Measurements from ENCODE around the gene MTO1.
"Not testable (repeated sequence)": the region's sequence is repeated elsewhere in the genome, so short reads cannot be mapped to it uniquely, and the experiment has no call there.

The MTO1 gene

DNA sequence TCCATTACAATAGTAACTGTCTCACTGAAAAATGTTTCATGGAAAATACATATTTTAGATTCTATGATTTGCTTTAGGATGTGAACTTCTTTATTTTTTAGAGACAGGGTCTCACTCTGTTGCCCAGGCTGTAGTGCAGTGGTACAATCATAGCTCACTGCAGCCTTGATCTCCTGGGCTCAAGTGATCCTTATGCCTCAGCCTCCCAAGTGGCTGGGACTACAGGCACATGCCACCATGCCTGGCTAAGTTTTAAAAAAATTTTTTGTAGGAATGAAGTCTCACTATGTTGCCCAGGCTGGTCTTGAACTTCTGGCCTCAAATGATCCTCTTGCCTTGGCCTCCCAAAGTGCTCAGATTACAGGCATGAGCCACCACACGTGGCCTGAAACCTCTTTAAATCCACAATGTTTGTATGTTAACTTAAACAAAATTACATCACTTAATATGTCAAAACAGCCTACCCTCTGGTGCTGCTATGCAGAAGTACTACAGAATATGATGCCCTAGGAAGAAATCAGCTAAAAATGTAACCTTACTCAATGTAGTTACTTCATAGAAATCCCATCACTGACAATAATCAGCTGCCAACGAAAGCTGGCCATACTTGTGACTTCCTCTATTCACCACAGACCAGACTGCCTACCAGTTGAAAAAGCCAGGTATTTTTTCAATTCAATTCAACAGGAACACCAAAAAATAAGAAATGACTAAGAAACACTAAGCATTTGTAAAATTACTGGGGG lies 41.7 kb downstream of the MTO1 start:
- DNase-seq (ENCODE audit: low spot score), result no peak

DNA sequence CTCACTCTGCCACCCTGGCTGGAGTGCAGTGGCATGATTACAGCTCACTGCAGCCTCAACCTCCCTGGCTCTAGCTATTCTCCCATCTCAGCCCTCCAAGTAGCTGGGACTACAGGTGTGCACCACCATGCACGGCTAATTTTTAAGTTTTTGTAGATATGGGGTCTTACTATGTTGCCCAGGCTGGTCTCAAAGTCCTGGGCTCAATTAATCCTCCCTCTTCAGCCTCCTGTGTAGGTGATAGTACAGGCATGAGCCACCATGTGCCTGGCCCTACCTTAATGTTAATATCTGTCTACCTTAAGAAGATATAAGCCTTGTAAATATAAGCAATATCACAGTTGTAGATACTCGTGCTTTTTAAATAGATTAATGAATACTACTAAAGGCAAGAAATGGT lies 42.6 kb downstream of the MTO1 start:
- no peak for DNase-seq (ENCODE audit: low spot score)

DNA sequence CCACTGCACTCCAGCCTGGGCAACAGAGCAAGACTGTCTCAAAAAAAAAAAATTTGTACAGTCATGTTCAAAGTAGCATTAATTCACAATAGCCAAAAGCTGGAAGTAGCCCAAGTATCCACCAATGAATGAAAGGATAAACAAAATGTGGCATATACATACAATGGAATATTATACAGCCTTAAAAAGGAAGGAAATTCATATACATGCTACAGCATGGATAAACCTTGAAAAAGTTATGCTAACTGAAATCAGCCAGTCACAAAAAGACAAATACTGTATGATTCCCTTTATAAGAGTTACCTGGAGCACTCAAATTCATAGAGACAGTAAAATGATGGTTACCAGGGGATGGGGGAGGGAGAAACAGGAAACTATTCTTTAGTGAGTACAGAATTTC lies 43.6 kb downstream of the MTO1 start:
- DNase-seq (ENCODE audit: low spot score), result no peak

DNA sequence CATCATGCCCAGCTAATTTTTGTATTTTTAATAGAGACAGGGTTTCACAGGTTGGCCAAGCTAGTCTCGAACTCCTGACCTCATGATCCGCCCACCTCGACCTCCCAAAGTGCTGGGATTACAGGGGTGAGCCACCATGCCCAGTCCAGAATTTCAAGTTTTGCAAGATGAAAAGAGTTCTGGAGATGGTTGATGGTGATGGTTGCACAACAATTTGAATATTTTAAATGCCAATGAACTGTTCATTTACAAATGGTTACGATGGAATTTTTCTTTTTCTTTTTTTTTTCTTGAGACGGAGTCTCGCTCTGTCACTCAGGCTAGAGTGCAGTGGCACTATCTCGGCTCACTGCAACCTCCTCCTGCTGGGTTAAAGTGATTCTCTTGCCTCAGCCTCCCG lies 44.2 kb downstream of the MTO1 start:
- not testable (repeated sequence) for DNase-seq (ENCODE audit: low spot score)

DNA sequence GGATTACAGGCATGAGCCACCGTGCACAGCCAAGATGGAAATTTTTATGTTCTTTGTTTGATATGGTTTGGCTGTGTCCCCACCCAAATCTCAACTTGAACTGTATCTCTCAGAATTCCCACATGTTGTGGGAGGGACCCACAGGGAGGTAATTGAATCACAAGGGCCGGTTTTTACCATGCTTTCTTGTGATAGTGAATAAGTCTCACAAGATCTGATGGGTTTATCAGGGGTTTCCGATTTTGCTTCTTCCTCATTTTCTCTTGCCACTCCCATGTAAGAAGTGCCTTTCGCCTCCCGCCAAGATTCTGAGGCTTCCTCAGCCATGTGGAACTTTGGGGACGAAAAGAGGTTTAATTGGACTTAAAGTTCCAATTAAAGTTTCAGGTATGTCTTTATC lies 44.7 kb downstream of the MTO1 start:
- no peak for DNase-seq (ENCODE audit: low spot score)

DNA sequence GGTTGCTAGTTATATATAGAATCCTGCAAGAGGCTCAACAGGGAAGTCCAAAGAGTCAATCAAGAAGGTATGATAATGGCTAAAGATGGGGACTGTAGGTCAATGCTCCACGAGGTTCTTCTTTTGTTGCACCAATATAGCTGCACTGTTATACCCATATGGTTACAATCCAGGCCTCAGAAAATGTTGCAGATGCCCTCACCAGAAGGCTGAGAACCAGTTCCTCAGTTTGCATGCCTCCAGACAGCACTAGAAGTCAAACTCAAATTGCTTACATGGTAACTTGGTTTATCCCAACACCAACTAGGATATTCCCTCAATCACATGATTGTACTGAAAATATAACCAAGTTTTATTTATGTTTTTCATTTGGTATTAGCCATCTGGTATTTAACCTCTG lies 47.2 kb downstream of the MTO1 start:
- no peak for DNase-seq (ENCODE audit: low spot score)

DNA sequence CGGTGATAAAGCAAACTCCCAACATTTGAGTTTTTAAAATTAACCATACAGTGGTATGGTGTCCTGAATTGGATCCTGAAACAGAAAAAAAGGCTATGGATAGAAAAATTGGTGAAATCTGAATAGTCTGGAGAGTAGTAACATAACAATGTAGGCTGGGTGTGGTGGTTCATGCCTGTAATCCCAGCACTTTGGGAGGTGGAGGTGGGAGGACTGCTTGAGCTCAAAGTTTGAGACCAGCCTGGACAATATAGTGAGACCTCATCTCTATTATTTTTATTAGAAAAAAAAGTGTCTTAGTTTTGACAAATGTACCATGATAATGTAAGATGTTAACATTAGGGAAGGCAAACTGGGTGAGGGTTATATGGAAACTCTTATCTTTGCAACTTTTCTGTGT lies 48.3 kb downstream of the MTO1 start:
- no peak for DNase-seq (ENCODE audit: low spot score)

DNA sequence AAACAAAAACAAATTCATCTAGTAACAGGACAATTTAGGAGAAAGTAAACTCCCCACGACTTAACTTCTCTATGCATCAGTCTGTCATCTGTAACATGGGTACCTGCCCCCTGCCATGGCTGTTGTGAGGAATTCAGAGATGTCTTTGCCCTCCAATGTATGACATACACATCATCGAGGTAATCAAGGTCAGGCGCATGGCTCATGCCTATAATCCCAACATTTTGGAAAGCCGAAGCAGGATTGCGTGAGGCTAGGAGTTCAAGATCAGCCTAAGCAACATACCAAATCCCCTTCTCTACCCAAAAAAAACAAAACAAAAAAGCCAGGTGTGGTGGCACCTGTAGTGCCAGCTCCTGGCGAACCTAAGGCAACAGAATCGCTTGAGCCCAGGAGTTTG lies 50.3 kb downstream of the MTO1 start:
- DNase-seq (ENCODE audit: low spot score), result peak; percentile 13

DNA sequence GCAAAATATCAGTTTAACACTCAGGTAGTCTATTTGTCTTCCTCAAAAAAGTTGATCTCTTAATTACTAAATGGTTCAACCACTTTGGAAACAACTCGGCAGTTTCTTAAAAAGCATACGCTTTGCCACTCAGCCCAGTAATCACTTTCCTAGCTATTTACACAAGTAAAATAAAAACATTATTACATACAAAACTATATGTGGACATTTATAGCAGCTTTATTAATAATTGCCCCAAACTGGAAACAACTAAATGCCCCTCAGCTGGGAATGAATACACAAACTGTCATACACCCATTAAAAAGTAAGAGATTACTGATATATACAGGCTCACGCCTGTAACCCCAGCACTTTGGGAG lies 51.9 kb downstream of the MTO1 start:
- DNase-seq (ENCODE audit: low spot score), result no peak

DNA sequence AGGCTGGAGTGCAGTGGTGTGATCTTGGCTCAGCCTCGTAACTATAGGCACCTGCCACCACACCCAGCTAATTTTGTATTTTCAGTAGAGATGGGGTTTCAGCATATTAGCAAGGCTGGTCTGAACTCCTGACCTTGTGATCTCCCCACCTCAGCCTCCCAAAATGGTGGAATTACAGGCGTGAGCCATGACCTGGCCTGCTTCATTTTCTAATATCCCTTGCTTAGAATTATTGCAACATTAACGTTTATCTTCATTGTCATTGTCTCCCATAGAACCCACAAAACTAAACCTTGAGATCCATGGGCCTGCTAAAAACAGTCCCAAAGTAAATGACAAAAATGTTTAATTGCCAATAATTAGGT lies 53.2 kb downstream of the MTO1 start:
- no peak for DNase-seq (ENCODE audit: low spot score)

DNA sequence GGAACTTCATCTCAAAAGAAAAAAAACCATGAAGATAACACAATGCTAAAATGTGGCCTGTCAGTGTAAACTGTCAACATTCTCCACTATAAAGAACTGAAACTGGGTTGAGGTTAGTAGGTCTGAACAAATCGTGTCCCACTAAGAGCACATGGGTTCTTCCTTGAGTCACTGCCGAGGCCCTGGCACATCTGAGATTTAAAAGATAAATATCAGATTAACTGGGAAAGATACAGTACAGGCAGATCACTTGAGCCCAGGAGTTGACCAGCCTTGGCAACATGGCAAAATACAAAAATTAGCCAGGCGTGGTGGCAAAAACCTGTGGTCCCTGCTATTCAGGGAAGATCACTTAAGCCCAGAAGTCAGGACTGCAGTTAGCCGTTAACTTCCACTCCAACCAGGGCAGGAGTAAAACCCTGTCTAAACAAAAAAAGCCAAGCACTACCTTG lies 53.7 kb downstream of the MTO1 start:
- DNase-seq (ENCODE audit: low spot score), result peak; percentile 56

DNA sequence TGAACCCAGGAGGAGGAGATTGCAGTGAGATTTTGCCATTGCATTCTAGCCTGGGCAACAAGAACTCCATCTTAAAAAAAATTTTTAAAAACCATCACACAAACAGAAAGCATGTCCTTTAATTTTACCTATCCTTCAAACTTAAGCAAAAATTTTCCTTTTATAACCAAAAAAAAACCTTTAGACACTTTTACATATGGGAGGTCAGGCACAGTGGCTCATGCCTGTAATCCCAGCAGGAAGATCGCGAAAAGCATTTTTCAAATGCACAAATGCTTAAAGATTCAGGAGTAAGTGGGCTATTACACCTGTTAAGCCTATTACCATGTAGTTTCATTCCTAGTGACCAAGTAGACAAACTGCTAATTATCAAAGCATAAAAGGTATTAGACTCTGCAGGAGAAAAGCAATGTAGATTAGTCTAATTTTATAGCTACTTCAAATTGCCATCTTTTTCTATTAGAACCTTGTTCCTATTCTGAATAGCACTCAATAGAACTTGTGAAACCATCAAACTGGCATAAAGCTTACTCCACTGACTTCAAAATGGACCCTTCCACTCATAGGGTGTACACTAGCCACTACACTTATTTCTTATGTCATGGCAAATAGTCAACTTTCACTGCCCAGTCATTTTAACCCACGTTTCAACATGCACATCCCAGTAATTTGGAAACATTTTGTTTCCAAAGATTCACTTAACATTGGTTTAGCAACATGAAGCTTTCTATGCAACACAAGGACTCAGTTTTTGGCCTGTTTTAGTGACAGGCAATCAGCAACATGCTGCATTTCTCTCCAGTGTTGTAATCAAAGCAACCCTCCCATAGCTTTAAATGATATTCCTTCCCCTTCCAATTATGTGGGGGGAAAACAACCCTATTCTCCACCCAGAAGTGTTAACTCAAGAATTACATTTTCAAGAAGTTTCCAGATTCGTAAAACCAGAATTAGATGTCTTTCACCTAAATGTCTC lies 55.3 kb downstream of the MTO1 start:
- peak; percentile 39 for DNase-seq (ENCODE audit: low spot score)

DNA sequence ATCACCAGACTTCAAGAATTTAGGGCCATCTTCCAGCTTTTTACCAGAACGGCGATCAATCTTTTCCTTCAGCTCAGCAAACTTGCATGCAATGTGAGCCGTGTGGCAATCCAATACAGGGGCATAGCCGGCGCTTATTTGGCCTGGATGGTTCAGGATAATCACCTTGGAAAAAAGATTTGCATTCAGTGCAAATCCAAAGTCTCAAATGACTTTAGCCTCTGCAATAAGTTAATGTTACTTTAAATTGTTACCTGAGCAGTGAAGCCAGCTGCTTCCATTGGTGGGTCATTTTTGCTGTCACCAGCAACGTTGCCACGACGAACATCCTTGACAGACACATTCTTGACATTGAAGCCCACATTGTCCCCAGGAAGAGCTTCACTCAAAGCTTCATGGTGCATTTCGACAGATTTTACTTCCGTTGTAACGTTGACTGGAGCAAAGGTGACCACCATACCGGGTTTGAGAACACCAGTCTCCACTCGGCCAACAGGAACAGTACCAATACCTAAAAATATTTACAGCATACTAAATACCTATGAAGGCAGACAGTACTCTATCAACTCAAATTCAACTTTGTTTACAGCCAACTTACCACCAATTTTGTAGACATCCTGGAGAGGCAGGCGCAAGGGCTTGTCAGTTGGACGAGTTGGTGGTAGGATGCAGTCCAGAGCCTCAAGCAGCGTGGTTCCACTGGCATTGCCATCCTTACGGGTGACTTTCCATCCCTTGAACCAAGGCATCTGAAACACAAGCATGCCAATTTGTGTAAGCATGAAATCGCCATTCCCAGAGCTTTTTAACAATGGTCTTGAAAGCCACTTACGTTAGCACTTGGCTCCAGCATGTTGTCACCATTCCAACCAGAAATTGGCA lies 56.8 kb downstream of the MTO1 start:
- DNase-seq (ENCODE audit: low spot score), result peak; percentile 22

DNA sequence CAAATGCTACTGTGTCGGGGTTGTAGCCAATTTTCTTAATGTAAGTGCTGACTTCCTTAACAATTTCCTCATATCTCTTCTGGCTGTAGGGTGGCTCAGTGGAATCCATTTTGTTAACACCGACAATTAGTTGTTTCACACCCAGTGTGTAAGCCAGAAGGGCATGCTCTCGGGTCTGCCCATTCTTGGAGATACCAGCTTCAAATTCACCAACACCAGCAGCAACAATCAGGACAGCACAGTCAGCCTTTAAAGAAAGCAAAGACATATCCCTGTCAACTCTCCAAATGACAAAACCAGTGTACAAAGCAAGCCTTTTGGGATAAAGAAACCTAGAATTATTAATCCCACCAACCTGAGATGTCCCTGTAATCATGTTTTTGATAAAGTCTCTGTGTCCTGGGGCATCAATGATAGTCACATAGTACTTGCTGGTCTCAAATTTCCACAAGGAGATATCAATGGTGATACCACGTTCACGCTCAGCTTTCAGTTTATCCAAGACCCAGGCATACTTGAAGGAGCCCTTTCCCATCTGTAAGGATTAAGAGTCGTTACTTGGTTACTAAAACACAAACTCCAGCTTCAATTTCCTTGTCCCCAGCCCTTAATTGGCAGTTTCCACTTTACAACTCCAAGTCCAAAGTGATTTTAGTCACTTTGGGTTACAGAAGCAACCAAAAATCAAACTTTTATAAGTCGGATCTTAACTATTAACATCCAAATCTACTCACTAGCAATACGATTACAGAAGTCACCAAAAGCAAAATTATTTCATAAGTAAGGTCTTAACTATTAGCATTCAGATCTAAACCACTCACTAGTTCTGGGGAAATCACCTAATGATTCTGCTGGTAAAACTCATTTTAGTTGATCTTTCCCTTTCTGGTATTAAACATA lies 57.7 kb downstream of the MTO1 start:
- DNase-seq (ENCODE audit: low spot score), result peak; percentile 30

DNA sequence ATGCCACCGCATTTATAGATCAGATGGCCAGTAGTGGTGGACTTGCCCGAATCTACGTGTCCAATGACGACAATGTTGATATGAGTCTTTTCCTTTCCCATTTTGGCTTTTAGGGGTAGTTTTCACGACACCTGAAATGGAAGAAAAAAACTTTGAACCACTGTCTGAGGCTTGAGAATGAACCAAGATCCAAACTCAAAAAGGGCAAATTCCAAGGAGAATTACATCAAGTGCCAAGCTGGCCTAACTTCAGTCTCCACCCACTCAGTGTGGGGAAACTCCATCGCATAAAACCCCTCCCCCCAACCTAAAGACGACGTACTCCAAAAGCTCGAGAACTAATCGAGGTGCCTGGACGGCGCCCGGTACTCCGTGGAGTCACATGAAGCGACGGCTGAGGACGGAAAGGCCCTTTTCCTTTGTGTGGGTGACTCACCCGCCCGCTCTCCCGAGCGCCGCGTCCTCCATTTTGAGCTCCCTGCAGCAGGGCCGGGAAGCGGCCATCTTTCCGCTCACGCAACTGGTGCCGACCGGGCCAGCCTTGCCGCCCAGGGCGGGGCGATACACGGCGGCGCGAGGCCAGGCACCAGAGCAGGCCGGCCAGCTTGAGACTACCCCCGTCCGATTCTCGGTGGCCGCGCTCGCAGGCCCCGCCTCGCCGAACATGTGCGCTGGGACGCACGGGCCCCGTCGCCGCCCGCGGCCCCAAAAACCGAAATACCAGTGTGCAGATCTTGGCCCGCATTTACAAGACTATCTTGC lies 58.6 kb downstream of the MTO1 start:
- peak; percentile 84 for DNase-seq (ENCODE audit: low spot score)

DNA sequence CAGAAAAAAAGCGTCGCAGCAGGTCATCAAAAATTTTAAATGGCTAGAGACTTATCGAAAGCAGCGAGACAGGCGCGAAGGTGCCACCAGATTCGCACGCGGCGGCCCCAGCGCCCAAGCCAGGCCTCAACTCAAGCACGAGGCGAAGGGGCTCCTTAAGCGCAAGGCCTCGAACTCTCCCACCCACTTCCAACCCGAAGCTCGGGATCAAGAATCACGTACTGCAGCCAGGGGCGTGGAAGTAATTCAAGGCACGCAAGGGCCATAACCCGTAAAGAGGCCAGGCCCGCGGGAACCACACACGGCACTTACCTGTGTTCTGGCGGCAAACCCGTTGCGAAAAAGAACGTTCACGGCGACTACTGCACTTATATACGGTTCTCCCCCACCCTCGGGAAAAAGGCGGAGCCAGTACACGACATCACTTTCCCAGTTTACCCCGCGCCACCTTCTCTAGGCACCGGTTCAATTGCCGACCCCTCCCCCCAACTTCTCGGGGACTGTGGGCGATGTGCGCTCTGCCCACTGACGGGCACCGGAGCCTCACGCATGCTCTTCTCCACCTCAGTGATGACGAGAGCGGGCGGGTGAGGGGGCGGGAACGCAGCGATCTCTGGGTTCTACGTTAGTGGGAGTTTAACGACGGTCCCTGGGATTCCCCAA lies 59.3 kb downstream of the MTO1 start, which contains the start of gene EEF1A1:
Gene EEF1A1 (minus strand): TSS at position 345 of the 663 bp plus-strand sequence. CDS start 1,006 bp downstream, outside the sequence.
- peak; percentile 100 for DNase-seq (ENCODE audit: low spot score)

DNA sequence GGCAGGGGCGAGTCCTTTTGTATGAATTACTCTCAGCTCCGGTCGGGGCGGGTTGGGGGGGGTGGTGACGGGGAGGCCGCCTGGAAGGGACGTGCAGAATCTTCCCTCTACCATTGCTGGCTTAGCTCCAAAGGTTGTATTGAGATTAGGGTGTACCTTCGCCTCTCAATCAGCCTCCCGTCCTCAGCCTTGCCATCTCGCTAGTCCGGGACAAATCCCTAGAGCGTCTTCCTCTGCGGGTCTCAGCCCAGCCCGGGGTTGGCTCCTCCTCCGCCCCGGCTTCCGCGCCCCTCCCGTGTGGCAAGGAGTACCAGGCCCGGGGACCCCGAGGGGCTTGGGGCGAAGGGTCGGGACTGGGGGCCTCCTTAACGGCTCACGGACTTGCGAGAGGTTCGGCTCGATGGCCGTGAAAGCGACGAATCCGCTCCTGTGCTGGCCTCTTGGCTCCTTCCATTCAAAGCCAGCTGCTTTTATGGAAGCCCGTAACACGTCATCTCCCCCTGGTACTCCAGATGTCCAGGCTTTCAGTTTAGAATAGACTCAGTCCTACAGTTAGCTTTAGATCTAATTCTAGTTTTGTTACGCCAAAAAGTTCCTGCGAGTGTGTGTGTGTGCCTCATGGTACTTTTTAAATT lies 59.9 kb downstream of the MTO1 start:
- peak; percentile 76 for DNase-seq (ENCODE audit: low spot score)

DNA sequence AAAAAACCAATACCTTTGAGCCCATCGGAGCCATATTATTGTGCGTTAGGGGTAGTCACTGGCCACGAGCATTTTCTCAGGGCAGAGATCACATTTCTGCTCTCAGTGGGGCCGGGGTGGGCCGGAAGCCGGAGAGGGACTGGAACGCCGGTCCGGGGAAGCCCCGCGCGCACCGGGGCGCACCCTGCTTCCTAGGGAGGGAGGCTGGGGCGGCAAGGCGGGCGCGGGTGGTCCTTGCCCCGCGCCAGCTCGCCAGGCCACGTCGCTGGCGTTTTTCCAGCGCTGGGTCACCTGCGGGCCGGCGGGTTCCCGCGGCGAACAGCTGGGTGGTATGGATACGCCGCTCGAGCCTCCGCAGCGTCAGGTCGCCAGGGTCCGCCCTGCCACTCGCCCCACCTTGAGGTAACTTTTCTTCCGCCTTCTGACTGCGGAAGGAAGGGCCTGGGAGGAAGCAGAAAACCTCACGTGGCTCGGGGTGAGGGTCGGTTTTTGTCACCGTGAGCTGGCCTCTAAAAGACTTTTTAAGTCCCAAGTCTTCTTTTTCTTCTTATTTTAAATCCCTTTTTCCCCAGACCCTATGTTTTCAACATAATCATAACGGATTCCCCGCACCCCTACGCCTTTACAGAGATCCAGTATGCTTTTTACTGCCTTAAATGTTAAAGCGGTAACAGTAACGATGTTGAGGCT lies 62.0 kb downstream of the MTO1 start:
- DNase-seq (ENCODE audit: low spot score), result peak; percentile 89
